Measurements from ENCODE around the gene ARPC1B. TPM values are rescaled to one million over a fixed set of nuclear protein-coding genes. Genes with fewer than 3 reads are reported as not detected.

Gene ARPC1B
- polyA plus RNA-seq, 1 of the 3 experiments (the other 2 are of a cell fraction): 836 TPM

DNA sequence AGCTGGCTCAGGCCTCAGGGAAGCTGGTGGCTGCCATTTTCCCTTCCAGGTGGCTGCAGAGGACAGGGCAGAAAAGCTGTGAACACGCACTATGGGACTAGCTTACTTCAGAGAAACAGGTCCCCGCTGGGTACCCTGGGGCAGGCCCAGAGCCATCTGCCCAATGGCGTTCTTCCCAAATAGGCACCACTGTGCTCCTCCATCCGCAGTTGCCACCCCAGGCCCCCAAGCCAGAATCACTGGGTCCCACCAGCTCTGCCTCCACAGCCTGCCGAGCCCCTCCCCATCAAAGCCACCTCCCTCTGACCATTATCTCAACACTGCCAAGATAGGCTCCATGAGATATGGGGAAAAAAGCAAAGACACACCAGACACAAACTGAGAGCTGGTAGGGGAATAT, 45.7 kb downstream of the ARPC1B start (continued):
- TF ChIP-seq FOSL2 (IDR thresholded peaks at IDR 0.05; ENCODE audit: borderline replicate concordance, low read depth) (no peak), POLR2AphosphoS5 (IDR thresholded peaks at IDR 0.05; ENCODE audit: low read depth, low read length) (no peak)

DNA sequence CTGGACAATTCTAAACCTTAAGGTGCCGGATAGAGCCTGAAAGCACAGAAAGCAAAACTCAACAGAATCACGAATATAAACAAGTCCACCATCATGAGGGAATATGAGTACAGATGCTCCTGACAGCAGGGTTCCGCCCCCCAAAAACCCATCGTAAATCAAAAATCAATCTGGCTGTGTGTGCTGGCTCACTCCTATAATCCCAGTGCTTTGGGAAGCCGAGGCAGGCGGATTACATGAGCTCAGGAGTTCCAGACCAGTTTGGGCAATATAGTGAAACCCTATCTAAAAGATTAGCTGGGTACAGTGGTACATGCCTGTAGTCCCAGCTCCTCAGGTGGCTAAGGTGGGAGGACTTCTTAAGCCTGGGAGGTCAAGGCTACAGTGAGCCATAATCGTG, 46.5 kb downstream of the ARPC1B start:
- H3K9me2 ChIP-seq: no peaks in the 10 kb centered on the region
- no peak overlapping the region for H3K27ac ChIP-seq (ENCODE audit: low read depth in 2 of 2, low read length in 1 of 2)
- TF ChIP-seq TCF12 (IDR thresholded peaks at IDR 0.05): no peak
- TF ChIP-seq POLR2AphosphoS5 (IDR thresholded peaks at IDR 0.05; ENCODE audit: low read depth, low read length): no peak
- TF ChIP-seq EP300 (IDR thresholded peaks at IDR 0.05; ENCODE audit: borderline replicate concordance in 1 of 2, low read depth in 1 of 2, low read length in 1 of 2): no peak
- TF ChIP-seq GABPA (IDR thresholded peaks at IDR 0.05; ENCODE audit: low read depth): no peak
- no peak for TF ChIP-seq RXRA (IDR thresholded peaks at IDR 0.05; ENCODE audit: borderline replicate concordance, low read depth)
- no peak for TF ChIP-seq MEF2A (IDR thresholded peaks at IDR 0.05; ENCODE audit: borderline replicate concordance, low read depth)
- no peak for TF ChIP-seq TAF1 (IDR thresholded peaks at IDR 0.05; ENCODE audit: borderline replicate concordance, low read depth, low read length)
- TF ChIP-seq, protein P1, sequence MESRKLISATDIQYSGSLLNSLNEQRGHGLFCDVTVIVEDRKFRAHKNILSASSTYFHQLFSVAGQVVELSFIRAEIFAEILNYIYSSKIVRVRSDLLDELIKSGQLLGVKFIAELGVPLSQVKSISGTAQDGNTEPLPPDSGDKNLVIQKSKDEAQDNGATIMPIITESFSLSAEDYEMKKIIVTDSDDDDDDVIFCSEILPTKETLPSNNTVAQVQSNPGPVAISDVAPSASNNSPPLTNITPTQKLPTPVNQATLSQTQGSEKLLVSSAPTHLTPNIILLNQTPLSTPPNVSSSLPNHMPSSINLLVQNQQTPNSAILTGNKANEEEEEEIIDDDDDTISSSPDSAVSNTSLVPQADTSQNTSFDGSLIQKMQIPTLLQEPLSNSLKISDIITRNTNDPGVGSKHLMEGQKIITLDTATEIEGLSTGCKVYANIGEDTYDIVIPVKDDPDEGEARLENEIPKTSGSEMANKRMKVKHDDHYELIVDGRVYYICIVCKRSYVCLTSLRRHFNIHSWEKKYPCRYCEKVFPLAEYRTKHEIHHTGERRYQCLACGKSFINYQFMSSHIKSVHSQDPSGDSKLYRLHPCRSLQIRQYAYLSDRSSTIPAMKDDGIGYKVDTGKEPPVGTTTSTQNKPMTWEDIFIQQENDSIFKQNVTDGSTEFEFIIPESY (IDR thresholded peaks at IDR 0.05; ENCODE audit: borderline replicate concordance, low read depth): no peak
- TF ChIP-seq EZH2phosphoT487 (IDR thresholded peaks at IDR 0.05; ENCODE audit: borderline replicate concordance, low read depth): no peak
- no peak for TF ChIP-seq NFIC (IDR thresholded peaks at IDR 0.05; ENCODE audit: borderline replicate concordance)
- TF ChIP-seq, protein P2, sequence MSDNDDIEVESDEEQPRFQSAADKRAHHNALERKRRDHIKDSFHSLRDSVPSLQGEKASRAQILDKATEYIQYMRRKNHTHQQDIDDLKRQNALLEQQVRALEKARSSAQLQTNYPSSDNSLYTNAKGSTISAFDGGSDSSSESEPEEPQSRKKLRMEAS (IDR thresholded peaks at IDR 0.05; ENCODE audit: low read depth): no peak
- no peak for TF ChIP-seq CHD2 (IDR thresholded peaks at IDR 0.05; ENCODE audit: low read length, partially characterized antibody)
- TF ChIP-seq MXI1 (IDR thresholded peaks at IDR 0.05; ENCODE audit: low read depth, low read length): no peak
- TF ChIP-seq RCOR1 (IDR thresholded peaks at IDR 0.05; ENCODE audit: low read length): no peak
- TF ChIP-seq FOXM1 (IDR thresholded peaks at IDR 0.05; ENCODE audit: low read depth): no peak
- TF ChIP-seq NRF1 (IDR thresholded peaks at IDR 0.05; ENCODE audit: low read depth, low read length): no peak
- TF ChIP-seq, protein P3, sequence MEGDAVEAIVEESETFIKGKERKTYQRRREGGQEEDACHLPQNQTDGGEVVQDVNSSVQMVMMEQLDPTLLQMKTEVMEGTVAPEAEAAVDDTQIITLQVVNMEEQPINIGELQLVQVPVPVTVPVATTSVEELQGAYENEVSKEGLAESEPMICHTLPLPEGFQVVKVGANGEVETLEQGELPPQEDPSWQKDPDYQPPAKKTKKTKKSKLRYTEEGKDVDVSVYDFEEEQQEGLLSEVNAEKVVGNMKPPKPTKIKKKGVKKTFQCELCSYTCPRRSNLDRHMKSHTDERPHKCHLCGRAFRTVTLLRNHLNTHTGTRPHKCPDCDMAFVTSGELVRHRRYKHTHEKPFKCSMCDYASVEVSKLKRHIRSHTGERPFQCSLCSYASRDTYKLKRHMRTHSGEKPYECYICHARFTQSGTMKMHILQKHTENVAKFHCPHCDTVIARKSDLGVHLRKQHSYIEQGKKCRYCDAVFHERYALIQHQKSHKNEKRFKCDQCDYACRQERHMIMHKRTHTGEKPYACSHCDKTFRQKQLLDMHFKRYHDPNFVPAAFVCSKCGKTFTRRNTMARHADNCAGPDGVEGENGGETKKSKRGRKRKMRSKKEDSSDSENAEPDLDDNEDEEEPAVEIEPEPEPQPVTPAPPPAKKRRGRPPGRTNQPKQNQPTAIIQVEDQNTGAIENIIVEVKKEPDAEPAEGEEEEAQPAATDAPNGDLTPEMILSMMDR (IDR thresholded peaks at IDR 0.05): no peak
- no peak for TF ChIP-seq SIN3A (IDR thresholded peaks at IDR 0.05; ENCODE audit: borderline replicate concordance, low read depth, low read length)
- TF ChIP-seq, protein P4, sequence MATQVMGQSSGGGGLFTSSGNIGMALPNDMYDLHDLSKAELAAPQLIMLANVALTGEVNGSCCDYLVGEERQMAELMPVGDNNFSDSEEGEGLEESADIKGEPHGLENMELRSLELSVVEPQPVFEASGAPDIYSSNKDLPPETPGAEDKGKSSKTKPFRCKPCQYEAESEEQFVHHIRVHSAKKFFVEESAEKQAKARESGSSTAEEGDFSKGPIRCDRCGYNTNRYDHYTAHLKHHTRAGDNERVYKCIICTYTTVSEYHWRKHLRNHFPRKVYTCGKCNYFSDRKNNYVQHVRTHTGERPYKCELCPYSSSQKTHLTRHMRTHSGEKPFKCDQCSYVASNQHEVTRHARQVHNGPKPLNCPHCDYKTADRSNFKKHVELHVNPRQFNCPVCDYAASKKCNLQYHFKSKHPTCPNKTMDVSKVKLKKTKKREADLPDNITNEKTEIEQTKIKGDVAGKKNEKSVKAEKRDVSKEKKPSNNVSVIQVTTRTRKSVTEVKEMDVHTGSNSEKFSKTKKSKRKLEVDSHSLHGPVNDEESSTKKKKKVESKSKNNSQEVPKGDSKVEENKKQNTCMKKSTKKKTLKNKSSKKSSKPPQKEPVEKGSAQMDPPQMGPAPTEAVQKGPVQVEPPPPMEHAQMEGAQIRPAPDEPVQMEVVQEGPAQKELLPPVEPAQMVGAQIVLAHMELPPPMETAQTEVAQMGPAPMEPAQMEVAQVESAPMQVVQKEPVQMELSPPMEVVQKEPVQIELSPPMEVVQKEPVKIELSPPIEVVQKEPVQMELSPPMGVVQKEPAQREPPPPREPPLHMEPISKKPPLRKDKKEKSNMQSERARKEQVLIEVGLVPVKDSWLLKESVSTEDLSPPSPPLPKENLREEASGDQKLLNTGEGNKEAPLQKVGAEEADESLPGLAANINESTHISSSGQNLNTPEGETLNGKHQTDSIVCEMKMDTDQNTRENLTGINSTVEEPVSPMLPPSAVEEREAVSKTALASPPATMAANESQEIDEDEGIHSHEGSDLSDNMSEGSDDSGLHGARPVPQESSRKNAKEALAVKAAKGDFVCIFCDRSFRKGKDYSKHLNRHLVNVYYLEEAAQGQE (IDR thresholded peaks at IDR 0.05; ENCODE audit: low read depth, low read length): no peak
- TF ChIP-seq, protein P5, sequence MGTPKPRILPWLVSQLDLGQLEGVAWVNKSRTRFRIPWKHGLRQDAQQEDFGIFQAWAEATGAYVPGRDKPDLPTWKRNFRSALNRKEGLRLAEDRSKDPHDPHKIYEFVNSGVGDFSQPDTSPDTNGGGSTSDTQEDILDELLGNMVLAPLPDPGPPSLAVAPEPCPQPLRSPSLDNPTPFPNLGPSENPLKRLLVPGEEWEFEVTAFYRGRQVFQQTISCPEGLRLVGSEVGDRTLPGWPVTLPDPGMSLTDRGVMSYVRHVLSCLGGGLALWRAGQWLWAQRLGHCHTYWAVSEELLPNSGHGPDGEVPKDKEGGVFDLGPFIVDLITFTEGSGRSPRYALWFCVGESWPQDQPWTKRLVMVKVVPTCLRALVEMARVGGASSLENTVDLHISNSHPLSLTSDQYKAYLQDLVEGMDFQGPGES (IDR thresholded peaks at IDR 0.05; ENCODE audit: low read depth, low read length): no peak
- peaks cover 3% of the 10 kb centered on the region; the same call in 1 of the 2 replicates for H4K20me1 ChIP-seq (ENCODE audit: insufficient read depth)
- CTCF ChIA-PET: no interaction called here
- POLR2A ChIA-PET: interaction anchor here (2.0 kb wide), 1 partner anchor 12 kb away, joined by 10 read pairs; the partner anchor contains the start of genes BUD31 and PDAP1
- H3K4me3 ChIP-seq (ENCODE audit: low read depth in 2 of 2, low read length in 1 of 2): no peak overlapping the region
- DNase-seq: no peak
- peaks cover 59 to 68% of the 10 kb centered on the region in 2 experiments for H3K36me3 ChIP-seq (replicated peaks in 1 of 2; ENCODE audit: control insufficient read depth in 1 of 2, insufficient read depth in 2 of 2, low read length in 1 of 2)
- no peaks in the 10 kb centered on the region for H3K27me3 ChIP-seq (ENCODE audit: insufficient read depth)
- H3F3A ChIP-seq (replicated peaks; ENCODE audit: insufficient read depth): peaks cover 14% of the 10 kb centered on the region
- H3K4me2 ChIP-seq: no peak overlapping the region
- no peaks in the 10 kb centered on the region for H3K9me3 ChIP-seq
- peaks cover 12% of the 10 kb centered on the region; the same call in 1 of the 2 replicates for H3K79me2 ChIP-seq (ENCODE audit: insufficient read depth)
- no peaks in the 10 kb centered on the region for H3K4me1 ChIP-seq (ENCODE audit: control insufficient read depth in 1 of 2, insufficient read depth in 2 of 2, low read depth in 1 of 2, low read length in 1 of 2)
- H2AFZ ChIP-seq (ENCODE audit: low read depth): no peak overlapping the region
- H3K9ac ChIP-seq: no peak overlapping the region
- 92% methylated on average over 7 of the region's 7 CpGs for WGBS (ENCODE audit: low lambda C conversion rate)

All from SK-N-SH (cell line).